DOHH2 (cell line): ENCODE measurements around the gene SF3A2.

ENCODE experiments used
- H3F3A ChIP-seq: fragments of 200-600 bp; sonication (generic), shearing (Covaris generic); 2 replicates; pipeline ENCODE4 v1.6.0; 2016; ENCODE audit warnings: antibody characterized with exemption, mild to moderate bottlenecking; ENCODE audit not compliant: control insufficient read depth, insufficient read depth
- H3K27ac ChIP-seq: fragments of 200-600 bp; sonication (generic); 2 replicates; pipeline ENCODE4 v1.5.1; 2014; ENCODE audit warnings: low read depth, mild to moderate bottlenecking, low read length, moderate library complexity
- H3K27me3 ChIP-seq: fragments of 200-600 bp; sonication (generic); 2 replicates; pipeline ENCODE4 v1.6.1; 2014; ENCODE audit warnings: mild to moderate bottlenecking, low read length, mixed read lengths; ENCODE audit not compliant: control insufficient read depth
- H3K36me3 ChIP-seq: fragments of 200-600 bp; sonication (generic); 2 replicates; pipeline ENCODE4 v1.6.1; 2014; ENCODE audit warnings: mild to moderate bottlenecking, low read length, moderate library complexity, mixed read lengths; ENCODE audit not compliant: control insufficient read depth
- H3K4me1 ChIP-seq: fragments of 200-600 bp; sonication (generic); 2 replicates; pipeline ENCODE4 v1.6.1; 2014; ENCODE audit warnings: mild to moderate bottlenecking, low read length, mixed read lengths; ENCODE audit not compliant: control insufficient read depth
- H3K4me2 ChIP-seq: fragments of 200-600 bp; sonication (generic); 2 replicates; pipeline ENCODE4 v1.6.0; 2014; ENCODE audit warnings: mild to moderate bottlenecking, low read length, moderate library complexity
- H3K4me3 ChIP-seq: fragments of 200-600 bp; sonication (generic); 2 replicates; pipeline ENCODE4 v1.5.1; 2014; ENCODE audit warnings: mild to moderate bottlenecking, low read length, mixed read lengths
- H3K79me2 ChIP-seq: fragments of 200-600 bp; sonication (generic); 2 replicates; pipeline ENCODE4 v1.6.1; 2014; ENCODE audit warnings: mild to moderate bottlenecking, low read length, mixed read lengths; ENCODE audit not compliant: control insufficient read depth
- H3K9me2 ChIP-seq: fragments of 200-600 bp; sonication (generic); replicated peaks from 2 replicates; pipeline ENCODE4 v1.6.1; 2014; ENCODE audit warnings: mild to moderate bottlenecking, low read length, mixed read lengths; ENCODE audit not compliant: control insufficient read depth
- H3K9me3 ChIP-seq: fragments of 200-600 bp; sonication (generic); 2 replicates; pipeline ENCODE4 v1.6.1; 2014; ENCODE audit warnings: antibody characterized with exemption, low read length, mixed read lengths; ENCODE audit not compliant: control insufficient read depth, insufficient read depth
- H4K20me1 ChIP-seq: fragments of 200-600 bp; sonication (generic); 2 replicates; pipeline ENCODE4 v1.6.0; 2014; ENCODE audit warnings: low read depth, mild to moderate bottlenecking, antibody characterized with exemption, low read length, moderate library complexity; ENCODE audit not compliant: control insufficient read depth, insufficient read depth
- CTCF ChIP-seq: fragments of 200-600 bp; sonication (generic); IDR thresholded peaks from one replicate; pipeline ENCODE4 v1.5.1; 2014; ENCODE audit warnings: antibody characterized with exemption, mild to moderate bottlenecking, low read depth, low read length; ENCODE audit not compliant: poor library complexity, severe bottlenecking
- EZH2phosphoT487 ChIP-seq: fragments of 200-600 bp; sonication (generic); IDR thresholded peaks from 2 replicates; pipeline ENCODE4 v1.6.1; 2017; ENCODE audit warnings: borderline replicate concordance, mild to moderate bottlenecking, antibody characterized with exemption, low read length, moderate library complexity, mixed read lengths

Gene SF3A2

DNA sequence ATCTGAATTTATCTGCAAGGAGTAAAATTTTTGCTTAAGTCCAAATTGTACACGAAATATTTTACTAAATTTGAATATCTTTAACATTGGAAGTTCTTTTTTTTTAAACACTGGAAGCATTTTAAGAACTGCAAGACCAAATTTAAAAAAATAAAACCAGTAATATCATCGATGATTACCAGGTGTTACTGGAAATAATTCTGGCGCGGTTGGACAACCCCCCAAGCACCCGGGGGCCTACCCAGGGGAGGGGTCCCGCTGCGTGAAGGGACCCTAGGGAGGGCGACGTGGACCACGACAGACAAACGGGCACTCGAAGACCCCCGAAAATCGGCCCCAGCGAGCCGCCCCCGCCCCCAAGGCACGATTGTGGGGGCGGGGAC is 32.2 kb downstream of the SF3A2 start:
- no peaks in the 10 kb centered on the region for H3K9me2 ChIP-seq
- H3K36me3 ChIP-seq = peaks cover 41% of the 10 kb centered on the region
- H3K4me1 ChIP-seq = peaks cover 65% of the 10 kb centered on the region
- H3K27ac ChIP-seq = peak overlapping the region; percentile 20; the same call in 1 of the 2 replicates
- H3K4me2 ChIP-seq = peak overlapping the region; percentile 95
- H3K27me3 ChIP-seq = no peaks in the 10 kb centered on the region
- H3K9me3 ChIP-seq = no peaks in the 10 kb centered on the region
- peaks cover 18% of the 10 kb centered on the region for H4K20me1 ChIP-seq
- H3K79me2 ChIP-seq = peaks cover 57% of the 10 kb centered on the region
- H3K4me3 ChIP-seq = peak overlapping the region; percentile 74
- TF ChIP-seq CTCF (no peak), EZH2phosphoT487 (no peak)
- peaks cover 36% of the 10 kb centered on the region for H3F3A ChIP-seq

DNA sequence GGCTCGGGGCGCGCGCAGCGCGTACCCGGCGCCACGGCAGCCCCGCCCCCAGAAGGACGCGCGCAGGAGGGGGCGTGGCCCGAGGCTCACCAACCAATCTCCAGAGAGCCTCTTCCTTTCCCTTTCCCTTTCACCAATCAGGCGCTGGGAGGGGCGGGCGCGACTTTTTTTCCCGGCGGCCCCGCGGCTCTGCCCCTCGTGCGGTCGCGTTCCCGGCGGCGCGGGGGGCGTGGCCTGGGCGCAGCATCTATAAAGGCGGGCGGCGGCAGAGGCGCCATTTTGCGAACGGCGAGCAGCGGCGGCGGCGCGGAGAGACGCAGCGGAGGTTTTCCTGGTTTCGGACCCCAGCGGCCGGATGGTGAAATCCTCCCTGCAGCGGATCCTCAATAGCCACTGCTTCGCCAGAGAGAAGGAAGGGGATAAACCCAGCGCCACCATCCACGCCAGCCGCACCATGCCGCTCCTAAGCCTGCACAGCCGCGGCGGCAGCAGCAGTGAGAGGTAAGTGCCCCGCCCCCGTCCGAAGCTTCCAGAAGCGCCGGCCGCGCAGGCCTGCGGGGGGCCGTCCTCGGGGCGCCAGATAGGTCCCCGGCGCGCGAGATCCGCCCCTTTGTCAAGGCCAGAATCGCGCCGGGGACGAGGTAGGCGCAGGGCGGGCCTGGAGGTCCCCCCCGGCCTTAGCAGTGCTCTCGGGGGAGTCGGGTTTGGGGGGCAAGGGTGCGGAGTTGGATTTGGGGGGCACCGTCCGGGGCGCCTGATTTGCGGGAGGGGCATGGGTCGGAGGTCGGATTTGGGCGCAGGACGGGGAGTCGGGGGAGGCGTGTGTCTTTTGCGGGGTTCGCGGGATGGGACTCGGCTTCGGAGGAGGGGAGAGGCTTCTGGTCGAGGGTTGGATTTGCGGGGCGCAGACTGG is 32.9 kb downstream of the SF3A2 start:
- Histone ChIP-seq H3K4me1 (peaks cover 64% of the 10 kb centered on the region), H3K4me2 (peak overlapping the region; percentile 99)

GRCh38 chr19:2270157-2270422 is 33.5 kb downstream of the SF3A2 start:
- H3F3A ChIP-seq = peaks cover 41% of the 10 kb centered on the region
- peaks cover 24% of the 10 kb centered on the region for H4K20me1 ChIP-seq
- H3K9me3 ChIP-seq = no peaks in the 10 kb centered on the region
- peak overlapping the region; percentile 86 for H3K4me3 ChIP-seq
- H3K27me3 ChIP-seq = no peaks in the 10 kb centered on the region
- H3K4me2 ChIP-seq = peak overlapping the region; percentile 99
- H3K9me2 ChIP-seq = no peaks in the 10 kb centered on the region
- no peak for TF ChIP-seq CTCF
- TF ChIP-seq EZH2phosphoT487 = no peak
- H3K27ac ChIP-seq = peak overlapping the region; percentile 85
- H3K79me2 ChIP-seq = peaks cover 67% of the 10 kb centered on the region
- peaks cover 59% of the 10 kb centered on the region for H3K4me1 ChIP-seq
- peaks cover 52% of the 10 kb centered on the region for H3K36me3 ChIP-seq

More for the DNA sequence above, 32.9 kb downstream of the SF3A2 start:
- Histone ChIP-seq H3K4me3 (peak overlapping the region; percentile 86), H3K9me3 (no peaks in the 10 kb centered on the region), H3F3A (peaks cover 41% of the 10 kb centered on the region), H3K79me2 (peaks cover 63% of the 10 kb centered on the region), H3K36me3 (peaks cover 48% of the 10 kb centered on the region), H3K9me2 (no peaks in the 10 kb centered on the region), H4K20me1 (peaks cover 24% of the 10 kb centered on the region), H3K27me3 (no peaks in the 10 kb centered on the region), H3K27ac (peak overlapping the region; percentile 85)
- no peak for TF ChIP-seq CTCF
- TF ChIP-seq EZH2phosphoT487 = no peak
